K562 (cell line): Measurements from ENCODE around the gene PRM1.

Experiments
- CBFB ChIP-seq: sonication (generic); formaldehyde crosslinking; IDR thresholded peaks from 2 replicates; pipeline ENCODE4 v1.4.0; 2020; ENCODE audit warnings: mild to moderate bottlenecking, missing genetic modification reagents
- CTCF ChIP-seq, 3 experiments: IDR thresholded peaks in 2 of 3; conservative IDR thresholded peaks in 1 of 3; 2 replicates each; pipeline ENCODE4 v1.5.1; 2011 to 2012; ENCODE audit warnings: low read length in 3 of 3, mild to moderate bottlenecking in 3 of 3, control low read depth in 2 of 3, improper control_type of control experiment in 1 of 3, inconsistent platforms in 1 of 3, low read depth in 1 of 3, mixed read lengths in 1 of 3, moderate library complexity in 1 of 3; ENCODE audit not compliant: insufficient read depth in 2 of 3
- HMGXB4 ChIP-seq: sonication (generic); formaldehyde crosslinking; IDR thresholded peaks from 2 replicates; pipeline ENCODE4 v1.8.1; 2023; ENCODE audit warnings: mild to moderate bottlenecking, missing genetic modification reagents
- JUND ChIP-seq, 2 experiments: IDR thresholded peaks; 2 replicates in 1 of 2; 3 replicates in 1 of 2; pipeline ENCODE4 v1.6.1; 2011; ENCODE audit warnings: borderline replicate concordance in 2 of 2, low read depth in 2 of 2, low read length in 2 of 2, improper control_type of control experiment in 1 of 2, missing biosample characterization in 1 of 2, missing genetic modification characterization in 1 of 2, missing genetic modification reagents in 1 of 2
- LCOR ChIP-seq: sonication (generic); formaldehyde crosslinking; IDR thresholded peaks from 2 replicates; pipeline ENCODE4 v1.8.0; 2022; ENCODE audit warnings: mild to moderate bottlenecking, missing genetic modification reagents
- NR3C1 ChIP-seq: sonication (generic); formaldehyde crosslinking; IDR thresholded peaks from 2 replicates; pipeline ENCODE4 v1.8.1; 2022; ENCODE audit warnings: missing genetic modification reagents
- POLR2AphosphoS2 ChIP-seq: IDR thresholded peaks from 2 replicates; pipeline ENCODE4 v1.6.1; 2012; ENCODE audit warnings: low read length, improper control_type of control experiment
- PRDM10 ChIP-seq: fragments of 450-650 bp; IDR thresholded peaks from 2 replicates; pipeline ENCODE4 v1.6.1; 2018; ENCODE audit not compliant: partially characterized antibody
- RBM22 ChIP-seq: fragments of 200-400 bp; formaldehyde crosslinking; IDR thresholded peaks from 2 replicates; pipeline ENCODE4 v1.6.1; 2018; ENCODE audit warnings: low read length, low read depth; ENCODE audit not compliant: poor library complexity, severe bottlenecking
- REST ChIP-seq, 2 experiments: fragments of 450-650 bp; formaldehyde crosslinking in 1 of 2; IDR thresholded peaks; 2 replicates each; pipeline versions ENCODE4 v1.4.0 to v1.6.1; 2014 to 2020; ENCODE audit warnings: mild to moderate bottlenecking in 2 of 2, borderline replicate concordance in 1 of 2, low read depth in 1 of 2
- SRSF1 ChIP-seq: fragments of 200-400 bp; formaldehyde crosslinking; IDR thresholded peaks from 2 replicates; pipeline ENCODE4 v1.6.1; 2017; ENCODE audit warnings: mild to moderate bottlenecking, low read depth, low read length, moderate library complexity
- ZNF121 ChIP-seq: sonication (generic); formaldehyde crosslinking; conservative IDR thresholded peaks from 2 replicates; pipeline ENCODE4 v1.8.0; 2022; ENCODE audit warnings: missing genetic modification reagents

- TF ChIP-seq CTCF (IDR thresholded peaks at IDR 0.05 in 2 of 3, conservative IDR thresholded peaks at IDR 0.05 in 1 of 3; ENCODE audit: insufficient read depth in 2 of 3, low read depth in 1 of 3, low read length in 3 of 3) (no peak), ZNF121 (no peak), NR3C1 (CRISPR knock-in tag) (no peak), CBFB (CRISPR knock-in tag) (no peak), HMGXB4 (CRISPR knock-in tag) (no peak), LCOR (CRISPR knock-in tag) (no peak), PRDM10 (no peak), SRSF1 (no peak), JUND (IDR thresholded peaks at IDR 0.05; ENCODE audit: borderline replicate concordance, low read depth, low read length) (no peak), JUND (tag; IDR thresholded peaks at IDR 0.05; ENCODE audit: borderline replicate concordance, low read depth, low read length) (no peak), RBM22 (no peak), REST (IDR thresholded peaks at IDR 0.05; ENCODE audit: borderline replicate concordance) (no peak), REST (CRISPR knock-in tag; IDR thresholded peaks at IDR 0.05; ENCODE audit: low read depth) (no peak), POLR2AphosphoS2 (no peak)
Observed at GRCh38 chr16:11292076-11292748, 11.1 kb upstream of the PRM1 start.
